ENCODE measurements around the gene ZNF467.

The ZNF467 gene

DNA sequence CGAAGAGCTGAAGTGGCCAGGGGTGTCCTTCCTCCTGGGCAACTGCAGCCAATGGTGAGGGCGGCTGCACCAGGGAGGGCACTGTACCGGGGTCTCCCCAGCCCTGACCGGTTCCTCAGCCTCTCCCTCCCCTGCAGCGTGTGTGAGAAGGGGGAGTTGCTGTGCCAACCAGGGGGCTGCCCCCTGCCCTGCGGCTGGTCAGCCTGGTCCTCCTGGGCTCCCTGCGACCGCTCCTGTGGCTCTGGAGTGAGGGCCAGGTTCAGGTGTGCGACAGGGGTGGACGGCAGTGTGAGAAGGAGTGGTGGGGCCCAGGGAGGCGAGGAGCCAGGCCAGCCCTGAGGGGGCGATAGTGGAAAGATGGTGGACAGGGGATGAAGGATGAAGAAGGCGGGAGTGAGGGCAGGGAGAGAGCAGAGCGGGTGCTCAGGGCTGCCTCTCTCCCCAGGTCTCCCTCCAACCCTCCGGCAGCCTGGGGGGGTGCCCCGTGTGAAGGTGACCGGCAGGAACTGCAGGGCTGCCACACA is 30.2 kb upstream of the ZNF467 start:
- no peak for DNase-seq
- TF ChIP-seq, protein P1, sequence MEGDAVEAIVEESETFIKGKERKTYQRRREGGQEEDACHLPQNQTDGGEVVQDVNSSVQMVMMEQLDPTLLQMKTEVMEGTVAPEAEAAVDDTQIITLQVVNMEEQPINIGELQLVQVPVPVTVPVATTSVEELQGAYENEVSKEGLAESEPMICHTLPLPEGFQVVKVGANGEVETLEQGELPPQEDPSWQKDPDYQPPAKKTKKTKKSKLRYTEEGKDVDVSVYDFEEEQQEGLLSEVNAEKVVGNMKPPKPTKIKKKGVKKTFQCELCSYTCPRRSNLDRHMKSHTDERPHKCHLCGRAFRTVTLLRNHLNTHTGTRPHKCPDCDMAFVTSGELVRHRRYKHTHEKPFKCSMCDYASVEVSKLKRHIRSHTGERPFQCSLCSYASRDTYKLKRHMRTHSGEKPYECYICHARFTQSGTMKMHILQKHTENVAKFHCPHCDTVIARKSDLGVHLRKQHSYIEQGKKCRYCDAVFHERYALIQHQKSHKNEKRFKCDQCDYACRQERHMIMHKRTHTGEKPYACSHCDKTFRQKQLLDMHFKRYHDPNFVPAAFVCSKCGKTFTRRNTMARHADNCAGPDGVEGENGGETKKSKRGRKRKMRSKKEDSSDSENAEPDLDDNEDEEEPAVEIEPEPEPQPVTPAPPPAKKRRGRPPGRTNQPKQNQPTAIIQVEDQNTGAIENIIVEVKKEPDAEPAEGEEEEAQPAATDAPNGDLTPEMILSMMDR (IDR thresholded peaks at IDR 0.05; ENCODE audit: low read depth, low read length): peak; percentile 36; the same call in 1 of the 2 replicates
- Histone ChIP-seq H3K27me3 (ENCODE audit: insufficient read depth, low read depth, severe bottlenecking) (no peaks in the 10 kb centered on the region), H3K27ac (no peak overlapping the region), H3K36me3 (no peaks in the 10 kb centered on the region), H3K4me3 (ENCODE audit: low read depth, low read length) (no peak overlapping the region), H3K9me3 (ENCODE audit: severe bottlenecking) (no peaks in the 10 kb centered on the region)

DNA sequence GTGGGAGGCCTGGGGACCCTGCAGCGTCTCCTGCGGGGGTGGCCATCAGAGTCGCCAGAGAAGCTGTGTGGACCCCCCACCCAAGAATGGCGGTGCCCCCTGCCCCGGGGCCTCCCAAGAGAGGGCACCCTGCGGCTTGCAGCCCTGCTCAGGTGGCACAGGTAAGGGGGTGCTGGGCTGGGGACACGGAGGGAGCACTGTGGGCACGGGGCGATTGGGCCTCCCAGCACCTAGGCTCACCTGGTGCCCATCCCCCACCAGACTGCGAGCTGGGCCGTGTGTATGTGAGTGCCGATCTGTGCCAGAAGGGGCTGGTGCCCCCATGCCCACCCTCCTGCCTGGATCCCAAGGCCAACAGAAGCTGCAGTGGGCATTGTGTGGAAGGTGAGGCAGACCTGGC is 29.6 kb upstream of the ZNF467 start:
- TF ChIP-seq, protein P1 (IDR thresholded peaks at IDR 0.05; ENCODE audit: low read depth, low read length): no peak
- Histone ChIP-seq H3K27me3 (ENCODE audit: insufficient read depth, low read depth, severe bottlenecking) (no peaks in the 10 kb centered on the region), H3K9me3 (ENCODE audit: severe bottlenecking) (no peaks in the 10 kb centered on the region), H3K36me3 (no peaks in the 10 kb centered on the region), H3K4me3 (ENCODE audit: low read depth, low read length) (no peak overlapping the region), H3K27ac (no peak overlapping the region)
- DNase-seq: no peak

- Histone ChIP-seq H3K9me3 (ENCODE audit: severe bottlenecking) (no peaks in the 10 kb centered on the region), H3K27me3 (ENCODE audit: insufficient read depth, low read depth, severe bottlenecking) (no peaks in the 10 kb centered on the region), H3K27ac (no peak overlapping the region), H3K4me3 (ENCODE audit: low read depth, low read length) (no peak overlapping the region), H3K36me3 (no peaks in the 10 kb centered on the region)
- no peak for DNase-seq
- TF ChIP-seq, protein P1 (IDR thresholded peaks at IDR 0.05; ENCODE audit: low read depth, low read length): no peak
Observed at GRCh38 chr7:149801816-149802215, 28.4 kb upstream of the ZNF467 start.

GRCh38 chr7:149801002-149801566 is 27.7 kb upstream of the ZNF467 start:
- Histone ChIP-seq H3K4me3 (ENCODE audit: low read depth, low read length) (no peak overlapping the region), H3K27ac (no peak overlapping the region), H3K36me3 (no peaks in the 10 kb centered on the region), H3K9me3 (ENCODE audit: severe bottlenecking) (no peaks in the 10 kb centered on the region), H3K27me3 (ENCODE audit: insufficient read depth, low read depth, severe bottlenecking) (no peaks in the 10 kb centered on the region)
- TF ChIP-seq, protein P1 (IDR thresholded peaks at IDR 0.05; ENCODE audit: low read depth, low read length): no peak
- DNase-seq: no peak

GRCh38 chr7:149800169-149800555 is 26.8 kb upstream of the ZNF467 start:
- H3K27ac ChIP-seq: no peak overlapping the region
- no peak for DNase-seq
- no peak overlapping the region for H3K4me3 ChIP-seq (ENCODE audit: low read depth, low read length)
- H3K9me3 ChIP-seq (ENCODE audit: severe bottlenecking): no peaks in the 10 kb centered on the region
- TF ChIP-seq, protein P1 (IDR thresholded peaks at IDR 0.05; ENCODE audit: low read depth, low read length): no peak
- H3K36me3 ChIP-seq: no peaks in the 10 kb centered on the region
- H3K27me3 ChIP-seq (ENCODE audit: insufficient read depth, low read depth, severe bottlenecking): no peaks in the 10 kb centered on the region

Measured in WERI-Rb-1 (cell line).